ENCODE results near the gene CREBBP. TPM values are rescaled to one million over a fixed set of nuclear protein-coding genes. Genes with fewer than 3 reads are reported as not detected.

The CREBBP gene
- total RNA-seq, 4 donors from 2014 or later: 48.2 to 112 (median 74.9) TPM

DNA sequence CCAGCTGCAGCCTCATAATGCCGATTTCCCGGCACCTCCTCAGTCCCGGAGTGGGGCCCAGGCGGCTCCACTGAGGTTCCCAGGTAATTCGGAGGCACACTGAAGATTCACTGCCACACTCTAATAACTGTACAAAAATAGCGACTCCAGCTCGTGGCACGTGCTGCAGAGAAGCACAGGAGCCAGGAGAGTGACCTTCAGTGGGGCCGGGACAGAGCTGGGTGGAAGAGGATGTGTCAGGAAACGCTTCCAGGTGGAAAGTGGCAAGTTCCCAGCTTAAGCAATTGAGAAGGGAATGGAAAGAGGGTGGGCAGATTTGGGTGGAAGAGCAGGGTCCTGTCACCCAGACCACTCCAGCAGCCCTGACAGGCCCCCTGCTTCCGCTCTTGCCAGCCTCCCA lies 160.1 kb downstream of the CREBBP start:
- intact Hi-C loops (cut with DNase I): no loop called here
- no peaks in the 10 kb centered on the region for H3K9me3 ChIP-seq
- no peaks in the 10 kb centered on the region for H3K27me3 ChIP-seq
- peaks cover 13 to 26% (median 22%) of the 10 kb centered on the region in 4 donors for H3K4me1 ChIP-seq
- no peak overlapping the region for H3K27ac ChIP-seq (replicated peaks in 1 of 4)
- no peak overlapping the region for H3K4me3 ChIP-seq
- peaks cover 0 to 3% (median 0%) of the 10 kb centered on the region in 4 donors for H3K36me3 ChIP-seq
- WGBS: 86% methylated on average over 11 of the region's 11 CpGs
- TF ChIP-seq CTCF (IDR thresholded peaks at IDR 0.05) (no peak), POLR2AphosphoS5 (IDR thresholded peaks at IDR 0.05) (no peak), POLR2A (IDR thresholded peaks at IDR 0.05; ENCODE audit: low read depth) (no peak), EP300 (IDR thresholded peaks at IDR 0.05) (no peak)
- DNase-seq (ENCODE audit: extremely low spot score): no peak

- no peaks in the 10 kb centered on the region for H3K9me3 ChIP-seq
- peaks cover 13 to 27% (median 23%) of the 10 kb centered on the region in 4 donors for H3K4me1 ChIP-seq
- TF ChIP-seq EP300 (IDR thresholded peaks at IDR 0.05) (no peak), POLR2AphosphoS5 (IDR thresholded peaks at IDR 0.05) (no peak), POLR2A (IDR thresholded peaks at IDR 0.05; ENCODE audit: low read depth) (no peak), CTCF (IDR thresholded peaks at IDR 0.05) (no peak)
- H3K27me3 ChIP-seq: no peaks in the 10 kb centered on the region
- DNase-seq (ENCODE audit: extremely low spot score): no peak
- H3K36me3 ChIP-seq: peaks cover 0 to 11% (median 5%) of the 10 kb centered on the region in 4 donors
- no peak overlapping the region for H3K4me3 ChIP-seq
- no peak overlapping the region for H3K27ac ChIP-seq (replicated peaks in 1 of 4)
- WGBS: 91% methylated on average over 10 of the region's 10 CpGs
- intact Hi-C loops (cut with DNase I): no loop called here
Measured at GRCh38 chr16:3718628-3719027, 161.9 kb downstream of the CREBBP start.

DNA sequence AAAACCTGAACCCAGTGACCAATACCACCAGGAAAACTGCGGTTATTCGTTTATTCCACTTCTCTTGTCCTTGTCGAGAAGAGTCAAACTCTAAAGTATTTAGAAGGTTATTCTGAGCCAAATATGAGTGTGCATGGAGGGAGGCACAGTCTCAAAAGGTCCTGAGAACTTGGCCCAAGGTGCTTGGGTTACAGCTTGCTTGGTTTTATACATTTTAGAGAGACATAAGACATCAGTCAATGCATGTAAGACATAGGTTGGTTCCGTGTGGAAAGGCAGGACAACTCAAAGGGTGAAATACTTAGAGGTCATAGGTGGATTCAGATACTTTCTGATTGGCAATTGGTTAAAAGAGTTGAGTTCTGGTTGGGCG lies 162.5 kb downstream of the CREBBP start:
- TF ChIP-seq CTCF (IDR thresholded peaks at IDR 0.05): no peak
- no peak for TF ChIP-seq POLR2A (IDR thresholded peaks at IDR 0.05; ENCODE audit: low read depth)
- no peak for TF ChIP-seq POLR2AphosphoS5 (IDR thresholded peaks at IDR 0.05)
- TF ChIP-seq EP300 (IDR thresholded peaks at IDR 0.05): no peak
- Histone ChIP-seq H3K9me3 (no peaks in the 10 kb centered on the region), H3K27me3 (no peaks in the 10 kb centered on the region), H3K36me3 (peaks cover 0 to 17% (median 8%) of the 10 kb centered on the region in 4 donors), H3K4me3 (peak overlapping the region; percentile 88 to 99 (median 98)), H3K27ac (replicated peaks in 1 of 4) (peak overlapping the region; percentile 87 to 95 (median 90)), H3K4me1 (peaks cover 13 to 27% (median 23%) of the 10 kb centered on the region in 4 donors)
- whole genome bisulfite sequencing: 22% methylated on average over 5 of the region's 5 CpGs
- DNase-seq (ENCODE audit: extremely low spot score): no peak
- intact Hi-C loops (cut with DNase I): no loop called here

GRCh38 chr16:3717235-3718018 lies 163.1 kb downstream of the CREBBP start, which contains the start of gene TRAP1:
TRAP1 (minus strand) TSS chr16:3717524; CDS start chr16:3717508, 16 bp downstream.
- no peak for TF ChIP-seq EP300 (IDR thresholded peaks at IDR 0.05)
- peak in 1 of 3 experiments; percentile 23 for TF ChIP-seq CTCF (IDR thresholded peaks at IDR 0.05)
- TF ChIP-seq POLR2AphosphoS5 (IDR thresholded peaks at IDR 0.05): peak; percentile 84 to 96
- TF ChIP-seq POLR2A (IDR thresholded peaks at IDR 0.05; ENCODE audit: low read depth): peak; percentile 93
- intact Hi-C loops (cut with DNase I): no loop called here
- H3K4me1 ChIP-seq: peaks cover 13 to 27% (median 23%) of the 10 kb centered on the region in 4 donors
- no peaks in the 10 kb centered on the region for H3K9me3 ChIP-seq
- DNase-seq (ENCODE audit: extremely low spot score): peak; percentile 96
- peaks cover 0 to 20% (median 8%) of the 10 kb centered on the region in 4 donors for H3K36me3 ChIP-seq
- peak within 1 kb of the TSS; percentile 88 to 99 (median 98) for H3K4me3 ChIP-seq
- under 1% methylated on average over 10 of the region's 95 CpGs for WGBS
- H3K27ac ChIP-seq (replicated peaks in 1 of 4): peak within 1 kb of the TSS; percentile 87 to 95 (median 90)
- H3K27me3 ChIP-seq: no peaks in the 10 kb centered on the region
